Measurements from ENCODE around the gene PFN3.

PFN3 gene

GRCh38 chr5:177357459-177358351, 42.8 kb downstream of the PFN3 start, which contains the start of gene RGS14:
Gene RGS14, plus strand, starts transcription at chr5:177357924. Its CDS starts 101 bp downstream, at chr5:177358025.
- DNase-seq, result peak; percentile 51

GRCh38 chr5:177357146-177357458, 43.4 kb downstream of the PFN3 start:
- no peak for DNase-seq

GRCh38 chr5:177356746-177357145, 43.7 kb downstream of the PFN3 start:
- DNase-seq, result no peak

- DNase-seq, result no peak
These were observed 44.6 kb downstream of the PFN3 start for GRCh38 chr5:177355868-177356168.

GRCh38 chr5:177355162-177355867, 45.1 kb downstream of the PFN3 start:
- DNase-seq, result no peak

- no peak for DNase-seq
These were observed 45.8 kb downstream of the PFN3 start for GRCh38 chr5:177354711-177355110.

- DNase-seq, result no peak
These were observed 46.2 kb downstream of the PFN3 start for GRCh38 chr5:177354256-177354655.

- DNase-seq, result no peak
These were observed 47.4 kb downstream of the PFN3 start for GRCh38 chr5:177353093-177353492.

- DNase-seq, result peak; percentile 76
These were observed 48.8 kb downstream of the PFN3 start, which contains the start of gene LMAN2 for GRCh38 chr5:177351392-177352329. Gene LMAN2, minus strand, starts transcription at chr5:177351668. Its CDS starts 21 bp downstream, at chr5:177351647.

- no peak for DNase-seq
These were observed 49.6 kb downstream of the PFN3 start for GRCh38 chr5:177350776-177351391.

All from DMS153 (cell line).